ENCODE results near the gene FAM50A.
"Not testable (repeated sequence)": the region's sequence is repeated elsewhere in the genome, so short reads cannot be mapped to it uniquely, and the experiment has no call there.

Gene FAM50A

GRCh38 chrX:154443992-154444754 is at the start of gene FAM50A:
FAM50A (plus strand) TSS chrX:154444141; CDS start chrX:154444236, 95 bp downstream.
- DNase-seq = peak; percentile 57

- DNase-seq = not testable (repeated sequence)
Measured at GRCh38 chrX:154396363-154396762, 47.6 kb upstream of the FAM50A start.

- peak; percentile 63 for DNase-seq
Measured at GRCh38 chrX:154396973-154397887, 46.7 kb upstream of the FAM50A start.

GRCh38 chrX:154397888-154398667 is 45.9 kb upstream of the FAM50A start, which contains the start of gene RPL10:
RPL10 (plus strand) TSS chrX:154398377; CDS start chrX:154398520, 143 bp downstream.
- DNase-seq = peak; percentile 95

GRCh38 chrX:154398668-154399526 is 45.0 kb upstream of the FAM50A start:
- peak; percentile 54 for DNase-seq

- no peak for DNase-seq
Measured at GRCh38 chrX:154399527-154400368, 44.2 kb upstream of the FAM50A start.

GRCh38 chrX:154400369-154400817 is 43.5 kb upstream of the FAM50A start:
- DNase-seq = not testable (repeated sequence)

- peak; percentile 39 for DNase-seq
Measured at GRCh38 chrX:154401045-154401799, 42.7 kb upstream of the FAM50A start.

GRCh38 chrX:154401918-154402621 is 41.9 kb upstream of the FAM50A start:
- peak; percentile 3 for DNase-seq

- DNase-seq = no peak
Measured at GRCh38 chrX:154402622-154403127, 41.3 kb upstream of the FAM50A start.

GRCh38 chrX:154403192-154403591 is 40.7 kb upstream of the FAM50A start:
- DNase-seq = no peak

- DNase-seq = no peak
Measured at GRCh38 chrX:154403858-154404257, 40.1 kb upstream of the FAM50A start.

- DNase-seq = no peak
Measured at GRCh38 chrX:154404625-154405192, 39.2 kb upstream of the FAM50A start.

GRCh38 chrX:154408659-154409221 is 35.2 kb upstream of the FAM50A start:
- no peak for DNase-seq

- DNase-seq = peak; percentile 79
Measured at GRCh38 chrX:154409222-154409871, 34.6 kb upstream of the FAM50A start, which contains the start of gene DNASE1L1. DNASE1L1 (minus strand) TSS chrX:154409254; CDS start chrX:154405568, 3,686 bp downstream.

- DNase-seq = peak; percentile 38
Measured at GRCh38 chrX:154411981-154412340, 32.0 kb upstream of the FAM50A start.

GRCh38 chrX:154412468-154412867 is 31.5 kb upstream of the FAM50A start:
- DNase-seq = peak; percentile 2

- no peak for DNase-seq
Measured at GRCh38 chrX:154413142-154413541, 30.8 kb upstream of the FAM50A start.

Measured in HCEC 1CT (cell line).